NB4 (cell line): ENCODE data around the gene ANKRD65.

ENCODE experiments used
- CTCF ChIP-seq: IDR thresholded peaks from one replicate; pipeline ENCODE4 v1.5.1; 2012; ENCODE audit warnings: low read depth, low read length
- MAX ChIP-seq: IDR thresholded peaks from 2 replicates; pipeline ENCODE4 v1.6.1; 2011; ENCODE audit warnings: low read depth, low read length
- POLR2A ChIP-seq: IDR thresholded peaks from 2 replicates; pipeline ENCODE4 v1.6.1; 2011; ENCODE audit warnings: mild to moderate bottlenecking; ENCODE audit not compliant: insufficient read length; ENCODE audit errors: extremely low read depth

DNA sequence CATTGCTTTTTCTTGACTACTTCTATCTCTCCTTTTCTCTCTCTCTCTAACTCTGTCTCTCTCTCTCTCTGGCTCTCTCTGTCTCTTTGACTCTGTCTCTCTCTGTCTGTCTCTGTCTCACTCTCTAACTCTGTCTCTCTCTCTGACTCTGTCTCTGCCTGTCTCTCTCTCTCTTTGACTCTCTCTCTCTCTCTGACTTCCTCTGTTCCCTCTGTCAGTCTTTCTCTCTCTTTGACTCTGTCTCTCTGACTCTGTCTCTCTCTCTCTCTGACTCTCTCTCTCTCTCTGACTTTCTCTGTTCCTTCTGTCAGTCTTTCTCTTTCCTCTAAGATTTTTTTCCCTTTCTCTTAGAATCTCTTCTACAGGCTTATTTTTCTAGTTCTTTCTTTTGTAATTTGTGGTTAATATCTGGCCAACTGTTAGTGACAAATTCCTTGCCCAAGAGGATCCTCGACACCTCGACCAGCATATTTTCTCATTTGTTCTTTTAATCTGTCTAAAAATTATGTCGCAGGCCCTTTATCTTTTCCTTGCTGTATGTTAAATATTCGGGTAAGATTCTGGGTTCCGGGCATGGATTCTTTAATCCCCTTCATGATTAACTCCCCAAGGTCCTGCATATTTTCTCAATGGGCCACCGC lies 28.1 kb upstream of the ANKRD65 start, which contains the start of gene ATAD3C:
- TF ChIP-seq POLR2A (no peak), CTCF (no peak), MAX (no peak)
